CD4-positive, alpha-beta T cell (primary cell): ENCODE results near the gene PTPRN2. TPM values are rescaled to one million over a fixed set of nuclear protein-coding genes. Genes with fewer than 3 reads are reported as not detected.

ENCODE experiments used
- ATAC-seq: fragments of 200-7000 bp; cut with Tn5 transposase; one replicate; pipeline ENCODE4 v1.10.0; 2022; ENCODE audit warnings: mild to moderate bottlenecking; ENCODE audit not compliant: poor library complexity
- CTCF ChIA-PET: fragments of 350-600 bp; sonication (Branson Sonifier 250); formaldehyde crosslinking; loops from one replicate; lab custom pipeline; 2021; ENCODE audit warnings: antibody characterized with exemption, inconsistent platforms; lab: Charles Lee
- POLR2A ChIA-PET: fragments of 350-600 bp; sonication (Branson Sonifier 250); formaldehyde crosslinking; loops from one replicate; lab custom pipeline; 2021; ENCODE audit warnings: antibody characterized with exemption, inconsistent platforms; lab: Charles Lee
- DNase-seq, 14 experiments: peaks; one replicate each; pipeline ENCODE4 v3.0.0-alpha.2; 2013 to 2020; ENCODE audit warnings: mixed read lengths in 2 of 14
- H3K27ac ChIP-seq, 2 donors: one replicate each; pipeline versions ENCODE4 v1.5.1 to v1.7.0; 2013; ENCODE audit warnings: low read length in 2 of 2, low read depth in 1 of 2, mild to moderate bottlenecking in 1 of 2
- H3K27me3 ChIP-seq, 2 experiments: 1 replicate in 1 of 2; 2 replicates in 1 of 2; pipeline versions ENCODE4 v1.6.1 to v1.7.0; 2013; ENCODE audit warnings: low read length in 2 of 2, control low read depth in 1 of 2, mild to moderate bottlenecking in 1 of 2, moderate library complexity in 1 of 2; ENCODE audit not compliant: insufficient read depth in 2 of 2, control insufficient read depth in 1 of 2
- H3K36me3 ChIP-seq: one replicate; pipeline ENCODE4 v1.6.1; 2013; ENCODE audit warnings: low read length, control low read depth; ENCODE audit not compliant: insufficient read depth
- H3K4me1 ChIP-seq: one replicate; pipeline ENCODE4 v1.6.1; 2013; ENCODE audit warnings: low read length, control low read depth; ENCODE audit not compliant: insufficient read depth
- H3K4me3 ChIP-seq: one replicate; pipeline ENCODE4 v1.5.1; 2013; ENCODE audit warnings: mild to moderate bottlenecking, low read length, moderate library complexity
- H3K9me3 ChIP-seq, 2 experiments: 1 replicate in 1 of 2; 2 replicates in 1 of 2; pipeline versions ENCODE4 v1.6.1 to v1.7.0; 2013; ENCODE audit warnings: low read length in 2 of 2, mild to moderate bottlenecking in 2 of 2, control low read depth in 1 of 2, moderate library complexity in 1 of 2; ENCODE audit not compliant: control insufficient read depth in 1 of 2, insufficient read depth in 1 of 2
- H3K27ac Mint-ChIP-seq: one replicate; pipeline ENCODE4 v1.8.0; 2020; ENCODE audit warnings: mixed read lengths
- H3K27me3 Mint-ChIP-seq: one replicate; pipeline ENCODE4 v1.8.0; 2021; ENCODE audit warnings: mixed read lengths
- H3K36me3 Mint-ChIP-seq: one replicate; pipeline ENCODE4 v1.8.0; 2021; ENCODE audit warnings: low read depth, mixed read lengths
- H3K4me1 Mint-ChIP-seq: one replicate; pipeline ENCODE4 v1.8.0; 2021; ENCODE audit warnings: low read depth, mixed read lengths
- H3K4me3 Mint-ChIP-seq: one replicate; pipeline ENCODE4 v1.8.0; 2020; ENCODE audit warnings: mild to moderate bottlenecking, mixed read lengths
- H3K9me3 Mint-ChIP-seq: one replicate; pipeline ENCODE4 v1.8.0; 2020; ENCODE audit warnings: mixed read lengths
- CTCF ChIP-seq: fragments of 200-600 bp; IDR thresholded peaks from one replicate; pipeline ENCODE4 v1.8.0; 2022; ENCODE audit warnings: antibody characterized with exemption, mild to moderate bottlenecking
- intact Hi-C, 2 experiments: fragments of 100-400 bp; cut with DNase I in 1 of 2; cut with micrococcal nuclease in 1 of 2; formaldehyde crosslinking; loops; one replicate each; pipeline versions ENCODE4 v1.15.1 to v1.9.0; 2023 to 2025; cut with DNase I, micrococcal nuclease
- total RNA-seq, 174 experiments: library from RNA in 2 of 174; stranded (reverse) in 2 of 174; gene quantifications; one replicate each; pipeline ENCODE4 v1.2.3 and lab custom pipeline; 2021 to 2026

The PTPRN2 gene
- total RNA-seq, 2 experiments from 2014 or later: 0.34 to 0.44 TPM

DNA sequence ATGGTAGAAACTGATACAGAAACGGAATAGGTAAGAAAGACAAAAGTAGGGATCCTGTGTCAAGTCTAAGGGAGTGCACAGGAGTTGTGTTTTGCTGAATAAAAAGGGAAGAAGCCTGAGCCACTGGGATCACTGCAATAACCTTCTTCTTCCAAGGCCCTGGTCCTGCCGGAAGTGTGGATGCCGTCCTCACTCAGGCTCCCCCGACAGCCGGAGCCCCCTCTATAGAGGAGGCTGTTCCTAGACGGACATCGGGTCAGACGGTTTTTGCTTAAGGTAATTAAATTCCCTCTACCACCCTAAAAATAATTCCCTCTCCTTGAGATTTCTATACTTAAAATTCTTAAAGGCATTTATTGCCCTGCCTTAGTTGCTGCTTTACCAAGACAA, 566.9 kb downstream of the PTPRN2 start:
- Mint-ChIP-seq H3K27ac (no peak overlapping the region), H3K4me1 (no peaks in the 10 kb centered on the region), H3K4me3 (no peak overlapping the region)

GRCh38 chr7:158019726-158020705, 567.6 kb downstream of the PTPRN2 start:
- no peak for TF ChIP-seq CTCF
- Mint-ChIP-seq H3K27ac (no peak overlapping the region), H3K27me3 (peaks cover 3% of the 10 kb centered on the region), H3K4me1 (no peaks in the 10 kb centered on the region), H3K36me3 (no peaks in the 10 kb centered on the region), H3K9me3 (no peaks in the 10 kb centered on the region), H3K4me3 (no peak overlapping the region)
- ATAC-seq (no peak), DNase-seq (peak in 1 of 14 experiments; percentile 17)
- ChIA-PET CTCF (no interaction called here), POLR2A (no interaction called here)
- Histone ChIP-seq H3K4me1 (no peaks in the 10 kb centered on the region), H3K4me3 (no peak overlapping the region), H3K27ac (no peak overlapping the region), H3K36me3 (no peaks in the 10 kb centered on the region), H3K27me3 (peaks cover 0 to 6% of the 10 kb centered on the region in 2 experiments), H3K9me3 (peaks cover 0 to 6% of the 10 kb centered on the region in 2 experiments)
- intact Hi-C loops: no loop called here

More for the DNA sequence above, 566.9 kb downstream of the PTPRN2 start:
- Histone ChIP-seq H3K4me3 (no peak overlapping the region), H3K27me3 (peaks cover 0 to 6% of the 10 kb centered on the region in 2 experiments), H3K27ac (no peak overlapping the region), H3K36me3 (no peaks in the 10 kb centered on the region), H3K4me1 (no peaks in the 10 kb centered on the region), H3K9me3 (peaks cover 0 to 6% of the 10 kb centered on the region in 2 experiments)
- Mint-ChIP-seq H3K36me3 (no peaks in the 10 kb centered on the region), H3K27me3 (peaks cover 3% of the 10 kb centered on the region), H3K9me3 (no peaks in the 10 kb centered on the region)
- ChIA-PET CTCF (no interaction called here), POLR2A (no interaction called here)
- intact Hi-C loops: no loop called here
- no peak for TF ChIP-seq CTCF
- DNase-seq (peak in 1 of 14 experiments; percentile 2), ATAC-seq (no peak)

DNA sequence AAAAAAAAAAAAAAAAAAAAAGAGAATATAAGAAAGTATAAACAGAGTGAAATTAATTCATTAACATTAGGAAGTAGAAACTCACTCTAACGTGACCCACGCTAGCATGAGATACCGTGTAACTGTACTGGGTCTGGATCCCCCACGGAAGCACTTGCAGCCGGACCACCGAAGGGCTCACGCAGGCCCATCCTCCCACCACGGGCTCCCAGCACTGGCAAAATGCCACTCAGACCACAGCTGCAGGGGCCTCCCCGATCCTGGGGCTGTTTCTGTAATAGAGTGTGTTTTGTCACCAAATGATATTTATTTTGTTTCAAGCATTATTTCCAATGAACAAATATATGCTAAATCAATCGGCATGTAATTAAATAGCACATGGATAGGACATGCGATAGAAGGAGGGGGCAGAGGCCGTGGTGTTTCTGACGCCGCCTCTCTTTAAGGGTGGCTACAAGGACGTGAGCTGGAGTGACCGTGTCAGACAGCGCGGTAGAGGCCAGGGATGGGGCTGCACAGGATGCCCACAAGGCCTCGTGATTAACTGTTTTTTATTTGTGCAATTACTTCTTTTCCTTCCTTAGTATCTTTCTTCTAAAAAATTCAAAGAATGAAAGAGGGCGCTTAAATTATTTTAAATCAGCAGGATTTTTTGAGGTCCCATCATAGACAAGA, 568.5 kb downstream of the PTPRN2 start:
- intact Hi-C loops: no loop called here
- Mint-ChIP-seq H3K36me3 (no peaks in the 10 kb centered on the region), H3K9me3 (no peaks in the 10 kb centered on the region), H3K4me1 (no peaks in the 10 kb centered on the region), H3K27ac (no peak overlapping the region), H3K4me3 (no peak overlapping the region), H3K27me3 (peaks cover 3% of the 10 kb centered on the region)
- H3K4me1 ChIP-seq: no peaks in the 10 kb centered on the region
- peaks cover 0 to 6% of the 10 kb centered on the region in 2 experiments for H3K9me3 ChIP-seq
- peaks cover 0 to 6% of the 10 kb centered on the region in 2 experiments for H3K27me3 ChIP-seq
- no peaks in the 10 kb centered on the region for H3K36me3 ChIP-seq
- H3K27ac ChIP-seq: no peak overlapping the region
- CTCF ChIA-PET: no interaction called here
- TF ChIP-seq CTCF: no peak
- DNase-seq (peak in 1 of 14 experiments; percentile 23), ATAC-seq (no peak)
- POLR2A ChIA-PET: no interaction called here
- H3K4me3 ChIP-seq: no peak overlapping the region
